HCT116 (cell line): ENCODE data around the gene LHCGR.
"Not testable (repeated sequence)": the region's sequence is repeated elsewhere in the genome, so short reads cannot be mapped to it uniquely, and the experiment has no call there.

Experiments
- CEBPB ChIP-seq: IDR thresholded peaks from 2 replicates; pipeline ENCODE4 v1.6.1; 2012; ENCODE audit warnings: low read depth
- CTCF ChIP-seq, 3 experiments: fragments of 200-600 bp in 1 of 3; sonication (generic) in 1 of 3; IDR thresholded peaks in 2 of 3; conservative IDR thresholded peaks in 1 of 3; 2 replicates each; pipeline ENCODE4 v1.5.1; 2012 to 2017; ENCODE audit warnings: low read depth in 2 of 3, low read length in 2 of 3, antibody characterized with exemption in 1 of 3, borderline replicate concordance in 1 of 3, control low read depth in 1 of 3, mild to moderate bottlenecking in 1 of 3, mixed read lengths in 1 of 3, mixed run types in 1 of 3, moderate library complexity in 1 of 3; ENCODE audit not compliant: insufficient read depth in 1 of 3
- EZH2 ChIP-seq: fragments of 200-600 bp; sonication (generic); IDR thresholded peaks from 2 replicates; pipeline ENCODE4 v1.6.1; 2017; ENCODE audit warnings: antibody characterized with exemption, mixed run types
- POLR2A ChIP-seq: IDR thresholded peaks from 2 replicates; pipeline ENCODE4 v1.7.0; 2011; ENCODE audit warnings: borderline replicate concordance; ENCODE audit not compliant: insufficient read depth, insufficient read length; ENCODE audit errors: extremely low read depth

- not testable (repeated sequence) for TF ChIP-seq POLR2A; CTCF (IDR thresholded peaks at IDR 0.05 in 2 of 3, conservative IDR thresholded peaks at IDR 0.05 in 1 of 3; ENCODE audit: borderline replicate concordance in 1 of 3, insufficient read depth in 1 of 3, low read depth in 2 of 3, low read length in 2 of 3); CEBPB; EZH2
Observed at GRCh38 chr2:48703621-48704020, 51.9 kb downstream of the LHCGR start.
